Activated T-cell treated with anti-CD3 and anti-CD28 coated beads, Interleukin-2, amount 50 U/mL, for 72 hours (primary cell): ENCODE data around the gene TPPP. TPM values are rescaled to one million over a fixed set of nuclear protein-coding genes. Genes with fewer than 3 reads are reported as not detected.

Source experiments
- ATAC-seq, 2 donors: fragments of 150-1000 bp; cut with Tn5 transposase; replicated peaks in 1 of 2; 2 replicates each; pipeline ENCODE4 v1.10.0; 2021; ENCODE audit warnings: moderate library complexity in 2 of 2, mild to moderate bottlenecking in 1 of 2
- DNase-seq, 2 donors: peaks; one replicate each; pipeline ENCODE4 v3.0.0; 2021 to 2022; ENCODE audit warnings: mixed read lengths in 1 of 2
- H3K27ac Mint-ChIP-seq: one replicate; pipeline ENCODE4 v1.8.0; 2022; ENCODE audit warnings: mild to moderate bottlenecking, moderate library complexity, mixed read lengths
- H3K27me3 Mint-ChIP-seq: one replicate; pipeline ENCODE4 v1.8.0; 2022; ENCODE audit warnings: low read depth, mixed read lengths
- H3K36me3 Mint-ChIP-seq, 2 donors: one replicate each; pipeline ENCODE4 v1.8.0; 2022; ENCODE audit warnings: mixed read lengths in 2 of 2, mild to moderate bottlenecking in 1 of 2; ENCODE audit not compliant: insufficient read depth in 2 of 2
- H3K4me1 Mint-ChIP-seq: one replicate; pipeline ENCODE4 v1.8.0; 2022; ENCODE audit warnings: low read depth, mixed read lengths
- H3K4me3 Mint-ChIP-seq, 2 donors: one replicate each; pipeline ENCODE4 v1.8.0; 2022; ENCODE audit warnings: mild to moderate bottlenecking in 2 of 2, mixed read lengths in 2 of 2, moderate library complexity in 2 of 2
- H3K9me3 Mint-ChIP-seq, 2 donors: one replicate each; pipeline ENCODE4 v1.8.0; 2022; ENCODE audit warnings: mixed read lengths in 2 of 2
- total RNA-seq, 2 donors: library from RNA; stranded (reverse); gene quantifications; one replicate each; pipeline ENCODE4 v1.2.3, GENCODE V29; 2022

Gene TPPP
- total RNA-seq, 2 donors from 2014 or later: 0.29 to 0.32 TPM

DNA sequence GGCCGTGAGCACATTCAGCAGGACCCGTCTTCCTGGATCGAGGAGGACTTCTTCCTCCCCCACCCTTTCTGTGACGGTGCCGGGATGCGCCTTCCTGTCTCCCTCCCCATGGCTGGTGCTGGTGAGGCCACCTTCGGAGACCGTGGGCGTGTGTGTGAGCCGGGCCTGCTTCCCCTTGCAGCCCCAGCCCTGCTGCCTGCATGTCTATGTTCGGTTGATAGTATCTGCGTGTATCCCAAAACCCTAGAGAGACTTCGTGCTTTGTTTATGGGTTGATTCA, 68.3 kb downstream of the TPPP start:
- H3K9me3 Mint-ChIP-seq: no peaks in the 10 kb centered on the region
- H3K27ac Mint-ChIP-seq: no peak overlapping the region
- no peak overlapping the region for H3K4me3 Mint-ChIP-seq
- H3K36me3 Mint-ChIP-seq: peaks cover 2 to 7% of the 10 kb centered on the region in 2 donors
- no peaks in the 10 kb centered on the region for H3K4me1 Mint-ChIP-seq
- no peak for DNase-seq
- H3K27me3 Mint-ChIP-seq: no peaks in the 10 kb centered on the region
- no peak for ATAC-seq

DNA sequence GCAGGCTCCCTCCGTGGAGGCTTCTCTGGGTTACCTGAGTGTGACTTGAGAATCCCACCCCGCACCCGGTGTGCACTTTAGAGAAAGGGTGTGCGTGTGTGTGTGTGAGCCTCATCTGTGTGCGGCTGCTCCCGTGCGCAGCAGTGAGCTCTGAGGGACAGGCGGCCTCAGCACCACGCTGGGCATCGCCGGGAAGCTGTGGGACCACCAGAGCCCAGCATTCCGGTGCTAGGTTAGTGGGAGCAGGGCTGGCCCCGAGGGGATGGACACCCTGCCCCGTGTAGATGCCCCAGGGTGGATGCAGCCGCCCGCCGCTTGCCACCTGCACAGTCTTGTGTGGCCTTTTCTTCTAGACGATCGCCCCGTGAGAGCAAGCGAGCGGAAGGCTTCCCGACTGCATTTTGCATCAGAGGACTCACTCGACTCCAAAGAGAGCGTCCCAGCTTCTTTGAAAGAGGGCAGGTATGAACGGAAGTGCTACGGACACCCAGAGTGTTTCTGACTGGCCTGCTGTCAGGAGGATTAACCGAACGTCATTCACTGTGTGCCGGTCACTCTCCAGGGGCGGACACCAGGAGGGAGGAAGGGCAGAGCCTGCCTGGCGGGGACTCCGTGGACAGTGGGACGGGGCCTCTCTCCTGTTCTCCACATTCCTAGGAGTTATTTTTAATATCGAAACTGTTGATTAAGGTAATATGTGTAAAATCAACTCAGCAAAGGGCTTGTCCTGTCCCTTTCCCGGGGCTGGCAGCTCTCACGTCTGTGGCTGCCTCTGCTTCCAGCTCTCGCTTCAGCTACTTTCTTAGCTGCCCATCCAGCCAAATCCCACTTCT, 68.8 kb downstream of the TPPP start:
- H3K9me3 Mint-ChIP-seq: no peaks in the 10 kb centered on the region
- no peak for ATAC-seq
- no peak overlapping the region for H3K4me3 Mint-ChIP-seq
- no peak for DNase-seq
- H3K4me1 Mint-ChIP-seq: no peaks in the 10 kb centered on the region
- H3K27me3 Mint-ChIP-seq: no peaks in the 10 kb centered on the region
- peaks cover 4 to 7% of the 10 kb centered on the region in 2 donors for H3K36me3 Mint-ChIP-seq
- no peak overlapping the region for H3K27ac Mint-ChIP-seq

- peaks cover 4 to 7% of the 10 kb centered on the region in 2 donors for H3K36me3 Mint-ChIP-seq
- no peaks in the 10 kb centered on the region for H3K4me1 Mint-ChIP-seq
- no peak for DNase-seq
- no peak for ATAC-seq
- H3K9me3 Mint-ChIP-seq: no peaks in the 10 kb centered on the region
- H3K27ac Mint-ChIP-seq: no peak overlapping the region
- no peaks in the 10 kb centered on the region for H3K27me3 Mint-ChIP-seq
- no peak overlapping the region for H3K4me3 Mint-ChIP-seq
Measured at GRCh38 chr5:623531-623930, 69.6 kb downstream of the TPPP start.

GRCh38 chr5:622946-623522, 70.1 kb downstream of the TPPP start:
- no peaks in the 10 kb centered on the region for H3K27me3 Mint-ChIP-seq
- H3K4me1 Mint-ChIP-seq: no peaks in the 10 kb centered on the region
- no peak overlapping the region for H3K4me3 Mint-ChIP-seq
- no peak for ATAC-seq
- peaks cover 4 to 7% of the 10 kb centered on the region in 2 donors for H3K36me3 Mint-ChIP-seq
- no peaks in the 10 kb centered on the region for H3K9me3 Mint-ChIP-seq
- DNase-seq: no peak
- H3K27ac Mint-ChIP-seq: no peak overlapping the region

DNA sequence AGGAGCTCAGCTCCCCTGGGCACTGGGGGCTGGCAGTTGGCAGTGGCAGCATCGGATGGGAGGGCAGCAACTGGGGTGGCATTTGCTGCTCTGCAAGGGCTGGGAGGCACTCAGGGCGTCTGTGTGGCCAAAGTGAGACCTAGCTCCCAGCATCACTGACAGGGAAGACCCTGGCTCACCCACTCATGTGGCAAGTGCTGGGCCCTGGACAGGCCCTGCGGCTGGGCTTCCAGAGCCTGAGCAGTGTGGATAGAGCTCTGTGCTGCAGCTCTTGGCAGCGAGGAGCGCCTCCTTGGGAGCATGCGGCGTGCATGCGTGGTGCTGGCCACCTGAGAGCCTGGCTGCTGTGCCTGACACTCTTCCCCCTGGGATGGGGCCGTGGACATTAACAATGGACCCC, 70.8 kb downstream of the TPPP start:
- Mint-ChIP-seq H3K27ac (no peak overlapping the region), H3K36me3 (peaks cover 4 to 7% of the 10 kb centered on the region in 2 donors), H3K4me1 (no peaks in the 10 kb centered on the region), H3K4me3 (no peak overlapping the region), H3K27me3 (no peaks in the 10 kb centered on the region), H3K9me3 (no peaks in the 10 kb centered on the region)
- no peak for DNase-seq
- no peak for ATAC-seq

GRCh38 chr5:621341-621761, 71.8 kb downstream of the TPPP start:
- Mint-ChIP-seq H3K27me3 (no peaks in the 10 kb centered on the region), H3K27ac (no peak overlapping the region), H3K36me3 (peaks cover 4 to 9% of the 10 kb centered on the region in 2 donors), H3K4me3 (no peak overlapping the region), H3K9me3 (no peaks in the 10 kb centered on the region), H3K4me1 (peaks cover 8% of the 10 kb centered on the region)
- DNase-seq: no peak
- no peak for ATAC-seq

GRCh38 chr5:620586-621180, 72.5 kb downstream of the TPPP start:
- Mint-ChIP-seq H3K9me3 (no peaks in the 10 kb centered on the region), H3K27me3 (no peaks in the 10 kb centered on the region), H3K4me3 (no peak overlapping the region), H3K27ac (no peak overlapping the region), H3K4me1 (peaks cover 14% of the 10 kb centered on the region), H3K36me3 (peaks cover 5 to 12% of the 10 kb centered on the region in 2 donors)
- ATAC-seq: no peak
- no peak for DNase-seq

DNA sequence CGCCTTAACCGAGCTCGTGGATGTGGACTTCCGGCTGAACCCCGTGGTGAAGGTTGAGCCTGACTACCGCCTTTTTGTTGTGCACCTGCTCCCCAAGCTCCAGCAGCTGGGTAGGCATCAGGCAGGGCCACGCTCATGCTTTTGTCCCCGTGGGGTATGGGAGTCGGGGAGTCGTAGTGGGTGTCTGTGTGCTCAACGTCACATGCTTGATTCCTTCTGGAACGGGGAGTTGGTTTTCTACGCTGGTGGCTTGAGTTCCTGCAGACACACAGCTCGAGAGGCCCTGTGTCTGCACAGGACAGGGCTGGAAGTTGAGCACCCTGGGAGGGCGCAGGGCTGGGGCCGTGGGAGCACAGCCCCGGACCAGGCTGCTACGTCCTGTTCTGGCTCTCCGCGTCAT, 73.0 kb downstream of the TPPP start:
- Mint-ChIP-seq H3K9me3 (peaks cover 0 to 2% of the 10 kb centered on the region in 2 donors), H3K27me3 (no peaks in the 10 kb centered on the region), H3K36me3 (peaks cover 4 to 15% of the 10 kb centered on the region in 2 donors), H3K4me3 (no peak overlapping the region), H3K27ac (no peak overlapping the region), H3K4me1 (peaks cover 19% of the 10 kb centered on the region)
- ATAC-seq (no peak), DNase-seq (no peak)

DNA sequence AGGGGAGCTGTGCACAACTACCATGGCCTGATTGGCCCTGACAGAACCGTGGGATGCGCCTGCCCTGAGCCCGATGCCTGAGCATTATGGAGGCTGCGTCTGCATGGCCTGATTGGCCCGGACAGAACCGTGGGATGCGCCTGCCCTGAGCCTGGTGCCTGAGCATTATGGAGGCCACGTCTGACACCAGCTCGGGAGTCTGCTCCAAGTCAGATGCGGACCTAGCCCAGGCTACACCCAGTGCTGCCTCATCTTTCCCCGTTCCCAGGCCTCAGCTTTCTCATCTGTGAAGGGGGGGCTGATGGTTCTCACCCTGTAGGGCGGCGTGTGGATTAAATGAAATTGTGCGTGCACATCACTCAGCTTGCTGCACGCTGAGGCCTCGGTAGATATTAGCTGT, 73.7 kb downstream of the TPPP start:
- Mint-ChIP-seq H3K27ac (no peak overlapping the region), H3K36me3 (peaks cover 4 to 21% of the 10 kb centered on the region in 2 donors), H3K27me3 (no peaks in the 10 kb centered on the region), H3K9me3 (peaks cover 0 to 2% of the 10 kb centered on the region in 2 donors), H3K4me3 (no peak overlapping the region), H3K4me1 (peaks cover 25% of the 10 kb centered on the region)
- ATAC-seq: no peak
- no peak for DNase-seq

GRCh38 chr5:618450-618849, 74.7 kb downstream of the TPPP start:
- H3K4me1 Mint-ChIP-seq: peaks cover 34% of the 10 kb centered on the region
- H3K36me3 Mint-ChIP-seq: peaks cover 4 to 22% of the 10 kb centered on the region in 2 donors
- H3K4me3 Mint-ChIP-seq: no peak overlapping the region
- DNase-seq (no peak), ATAC-seq (no peak)
- H3K9me3 Mint-ChIP-seq: peaks cover 0 to 2% of the 10 kb centered on the region in 2 donors
- no peaks in the 10 kb centered on the region for H3K27me3 Mint-ChIP-seq
- H3K27ac Mint-ChIP-seq: no peak overlapping the region

GRCh38 chr5:617896-618295, 75.3 kb downstream of the TPPP start:
- Mint-ChIP-seq H3K36me3 (peaks cover 6 to 24% of the 10 kb centered on the region in 2 donors), H3K4me3 (no peak overlapping the region), H3K27me3 (no peaks in the 10 kb centered on the region), H3K9me3 (peaks cover 2 to 3% of the 10 kb centered on the region in 2 donors), H3K4me1 (peaks cover 39% of the 10 kb centered on the region), H3K27ac (no peak overlapping the region)
- ATAC-seq (no peak), DNase-seq (no peak)

GRCh38 chr5:616484-617039, 76.6 kb downstream of the TPPP start:
- Mint-ChIP-seq H3K36me3 (peaks cover 9 to 24% of the 10 kb centered on the region in 2 donors), H3K4me1 (peaks cover 43% of the 10 kb centered on the region), H3K4me3 (no peak overlapping the region), H3K27ac (peak overlapping the region; percentile 66), H3K9me3 (peaks cover 3 to 4% of the 10 kb centered on the region in 2 donors), H3K27me3 (no peaks in the 10 kb centered on the region)
- no peak for DNase-seq
- ATAC-seq: no peak
